ENCODE results near the gene GPR17.

Gene GPR17

DNA sequence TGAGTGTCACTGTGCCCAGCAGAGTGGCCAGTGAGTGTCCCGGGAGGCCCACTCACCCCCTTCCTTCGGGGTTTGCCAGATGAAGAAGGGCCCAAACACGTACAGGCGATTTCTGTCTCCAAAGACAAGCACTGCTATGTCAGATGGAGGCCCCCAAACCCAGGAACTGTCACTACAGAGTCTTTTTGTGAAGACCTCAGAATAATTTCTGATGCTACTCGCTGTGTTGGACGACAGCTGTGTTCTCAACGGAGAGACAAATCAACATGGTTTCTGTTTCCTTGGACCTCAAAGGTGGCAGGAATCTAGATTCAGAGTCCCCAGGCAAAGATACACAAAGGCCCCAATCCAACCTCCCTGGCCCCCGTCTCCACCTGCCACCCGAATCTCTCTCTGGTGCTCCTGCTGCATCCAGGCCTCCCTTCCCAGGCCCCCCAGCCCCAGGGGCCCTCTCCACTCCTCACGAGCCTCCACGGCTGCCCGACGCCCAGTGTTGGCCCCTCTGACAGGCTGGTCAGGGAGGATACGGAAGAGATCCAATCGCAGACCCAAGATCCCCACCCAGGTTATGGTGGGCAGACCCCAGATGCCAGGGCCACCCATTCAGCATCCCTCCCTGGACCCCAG, 2.4 kb upstream of the GPR17 start:
- DNase-seq, result no peak

DNA sequence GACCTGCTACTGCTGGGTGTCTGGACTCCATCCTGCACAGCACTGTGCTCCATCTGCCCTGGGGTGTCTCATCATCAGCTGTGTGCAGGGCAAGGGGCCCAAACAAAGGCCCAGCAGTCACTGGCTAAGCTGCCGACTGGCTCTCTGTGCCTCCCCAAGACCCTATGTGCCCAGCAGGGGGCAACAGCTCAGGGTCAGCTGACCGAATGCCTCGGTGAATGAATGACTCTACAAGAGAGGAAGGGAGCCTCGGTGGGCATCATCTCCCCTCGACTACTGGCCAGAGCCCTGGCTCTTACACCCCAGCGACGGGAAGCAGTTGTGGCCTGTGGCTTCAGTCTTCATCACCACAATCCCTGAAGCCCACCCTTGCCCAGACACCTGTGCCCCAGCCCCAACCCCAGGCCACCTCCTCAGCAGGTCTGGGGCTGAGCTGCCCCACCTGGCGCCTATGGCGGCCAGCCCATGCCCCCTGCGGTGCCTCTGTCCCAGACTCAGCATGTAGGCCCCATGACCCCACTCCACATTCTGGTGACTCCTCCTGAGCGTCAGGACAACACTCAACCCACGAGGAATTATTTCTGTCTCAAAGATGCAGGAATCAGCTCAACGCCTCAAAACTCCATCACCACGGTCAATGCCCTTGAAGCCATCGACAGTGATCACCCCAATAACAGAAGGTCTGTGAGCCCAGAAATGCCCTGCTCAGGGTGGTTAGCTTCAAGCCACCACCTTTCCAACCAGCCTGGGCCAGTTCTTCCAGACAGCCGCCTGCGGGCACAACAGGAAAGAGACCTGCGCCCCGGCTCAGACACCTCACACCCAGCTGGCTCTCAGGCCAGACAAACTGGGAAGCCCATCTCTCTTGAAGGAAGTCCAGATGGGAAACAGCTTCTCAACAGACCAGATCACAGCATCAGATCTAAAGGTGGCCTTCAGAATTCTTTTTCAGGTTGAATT, 1.6 kb upstream of the GPR17 start:
- no peak for DNase-seq

DNA sequence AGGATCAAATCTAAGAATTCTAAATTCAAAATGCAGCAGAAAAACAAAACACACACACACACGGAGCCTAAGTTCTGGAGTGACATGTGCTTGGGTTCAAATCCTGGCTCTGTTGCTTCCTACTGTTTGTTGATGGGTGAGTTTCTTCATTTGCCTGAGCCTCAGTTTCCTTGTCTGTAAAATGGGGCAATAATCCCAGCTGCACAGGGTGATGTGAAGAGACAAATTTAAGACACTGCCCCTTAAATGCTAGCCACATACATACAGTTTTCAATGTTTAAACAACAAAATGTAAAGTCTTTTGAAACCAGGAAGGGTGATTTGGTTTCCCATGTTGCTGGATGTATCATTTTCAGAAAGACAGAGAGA, 943 bp upstream of the GPR17 start:
- no peak for DNase-seq

DNA sequence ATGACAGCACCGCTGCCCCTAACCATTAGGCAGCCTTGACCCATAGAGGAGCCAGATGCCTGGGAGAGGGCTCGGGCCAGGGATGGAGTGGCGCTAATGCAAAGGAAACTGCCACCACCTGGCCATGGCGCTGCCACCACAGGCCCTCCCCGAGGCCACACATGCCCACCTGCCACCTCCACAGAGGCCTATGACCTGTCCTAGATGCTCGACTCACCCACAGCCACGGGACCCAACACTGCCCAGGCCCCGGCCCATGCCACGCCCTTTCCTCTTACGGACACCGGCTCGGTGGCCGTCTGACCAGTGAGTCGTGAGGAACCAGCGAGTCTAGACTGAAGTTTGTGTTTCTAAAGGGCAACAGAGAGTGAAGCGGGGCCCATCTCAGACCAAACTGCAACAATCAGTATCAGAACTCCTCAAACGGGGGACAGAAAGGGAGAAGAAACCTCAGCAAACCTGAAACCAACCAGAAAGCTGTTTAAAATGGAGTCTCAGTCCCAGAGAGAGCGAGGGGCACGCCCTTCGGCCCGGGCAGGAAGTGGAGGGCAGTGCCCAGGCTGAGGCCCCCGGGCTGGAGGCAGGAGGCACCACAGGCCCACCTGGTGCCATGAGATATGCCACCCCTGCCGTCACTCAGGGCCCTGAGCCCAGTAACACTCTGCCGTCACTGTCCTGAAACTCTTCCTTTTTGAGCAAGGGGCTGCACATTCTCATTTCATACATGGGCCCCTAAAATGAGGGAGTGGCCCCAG, 711 bp downstream of the GPR17 start:
- DNase-seq, result no peak

DNA sequence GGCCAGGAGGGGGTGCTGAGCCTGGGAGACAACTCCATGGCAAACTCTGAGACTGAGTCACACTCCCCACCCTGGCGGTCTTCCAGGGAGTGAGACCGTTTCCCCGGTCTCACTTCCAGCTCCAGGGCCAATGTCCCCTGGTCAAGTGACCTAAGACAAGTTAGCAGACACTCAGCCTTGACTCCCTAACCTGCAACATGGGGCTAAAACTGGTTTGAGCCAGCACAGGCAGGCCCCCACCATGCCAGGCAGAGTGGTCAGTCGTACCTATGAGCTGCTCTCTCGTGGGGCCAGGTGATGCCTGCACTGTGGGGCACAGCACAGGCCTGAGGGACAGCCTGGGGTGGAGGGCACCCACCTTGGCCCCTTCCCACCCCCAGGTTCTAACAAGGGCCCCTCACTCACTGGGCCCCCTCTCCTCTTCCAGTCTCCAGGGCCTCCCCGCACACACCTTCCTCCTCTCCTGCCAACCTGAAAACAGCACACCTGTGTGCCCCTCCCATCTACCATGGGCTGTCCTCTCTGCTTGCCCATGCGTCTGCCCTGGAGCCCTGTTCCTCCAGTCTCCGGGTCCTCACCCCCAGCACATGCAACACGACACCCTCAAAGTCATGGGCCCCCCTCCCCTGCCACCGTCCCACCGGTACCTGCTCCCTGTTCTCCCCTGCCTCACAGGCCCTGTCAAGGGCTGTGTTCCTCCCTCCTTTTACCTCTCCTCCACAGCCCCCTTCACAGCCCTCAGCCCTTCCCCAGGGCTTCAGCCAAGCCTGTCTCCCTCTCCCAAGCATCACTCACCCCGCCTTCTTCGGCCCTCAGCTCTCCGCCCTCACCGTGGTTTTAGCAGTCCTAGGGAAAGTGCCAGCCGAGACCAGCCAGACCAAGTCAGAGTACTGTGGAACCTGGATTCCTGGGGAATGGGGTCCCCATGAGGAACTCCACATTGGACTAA, 1.6 kb downstream of the GPR17 start:
- DNase-seq, result no peak

DNA sequence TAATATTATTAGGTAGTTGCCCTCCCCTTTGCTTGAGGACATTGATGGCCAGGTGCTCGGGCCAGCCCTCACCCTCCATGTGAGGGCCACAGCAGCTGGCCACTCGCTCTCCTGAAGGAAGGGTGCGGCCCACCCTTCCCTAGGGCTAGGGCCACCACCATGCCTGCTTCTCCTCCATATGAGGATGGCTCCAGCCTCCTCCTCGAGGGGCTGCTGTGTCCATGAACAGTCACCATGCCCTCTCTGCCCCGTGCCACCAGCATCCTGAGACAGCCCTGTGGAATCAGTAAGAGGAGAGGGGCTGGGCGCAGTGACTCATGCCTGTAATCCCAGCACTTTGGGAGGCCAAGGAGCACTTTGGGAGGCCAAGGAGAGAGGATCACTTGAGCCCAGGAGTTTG, 2.4 kb downstream of the GPR17 start:
- DNase-seq, result no peak

DNA sequence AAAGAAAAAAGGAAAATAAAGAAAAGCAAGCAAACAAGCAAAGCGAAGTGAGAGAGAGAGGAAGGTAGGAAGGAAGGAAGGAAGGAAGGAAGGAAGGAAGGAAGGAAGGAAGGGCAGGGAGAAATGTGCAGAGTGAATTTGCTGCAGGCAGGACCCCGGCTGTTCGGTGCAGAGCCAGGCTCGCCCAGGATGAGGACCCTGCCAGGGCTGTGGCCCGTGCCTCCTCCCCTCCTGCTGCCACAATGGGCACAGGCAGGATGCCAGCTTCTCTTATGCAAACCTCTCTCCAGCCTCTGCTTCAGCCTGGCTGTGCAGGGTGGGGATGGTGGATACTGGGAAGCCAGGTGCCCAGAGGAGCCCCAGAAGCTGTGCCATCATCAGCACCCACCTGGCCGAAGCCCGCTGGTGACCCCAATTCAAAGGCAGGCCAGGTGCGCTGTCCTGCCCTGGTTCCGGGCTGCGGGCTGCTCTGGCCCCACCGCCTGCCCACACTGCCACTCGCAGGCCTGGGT, 3.2 kb downstream of the GPR17 start:
- DNase-seq, result no peak

DNA sequence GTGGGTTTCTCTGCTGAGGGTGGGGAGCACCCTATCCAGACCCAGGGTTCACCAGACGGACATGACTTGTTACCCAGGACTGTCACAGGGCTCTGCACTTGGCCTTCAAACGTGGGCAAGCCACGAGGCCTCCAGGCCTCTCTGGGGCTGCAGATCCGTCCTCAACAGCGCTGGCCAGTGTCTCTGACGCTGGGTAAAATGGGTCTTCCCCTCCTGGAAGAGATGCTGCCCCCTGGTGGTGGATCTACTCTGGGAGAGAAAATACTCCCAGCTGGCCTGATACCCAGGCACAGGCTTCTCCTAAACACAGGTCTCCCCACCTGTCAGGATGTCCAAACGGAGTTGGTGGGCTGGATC, 3.7 kb downstream of the GPR17 start:
- DNase-seq, result peak; percentile 60

DNA sequence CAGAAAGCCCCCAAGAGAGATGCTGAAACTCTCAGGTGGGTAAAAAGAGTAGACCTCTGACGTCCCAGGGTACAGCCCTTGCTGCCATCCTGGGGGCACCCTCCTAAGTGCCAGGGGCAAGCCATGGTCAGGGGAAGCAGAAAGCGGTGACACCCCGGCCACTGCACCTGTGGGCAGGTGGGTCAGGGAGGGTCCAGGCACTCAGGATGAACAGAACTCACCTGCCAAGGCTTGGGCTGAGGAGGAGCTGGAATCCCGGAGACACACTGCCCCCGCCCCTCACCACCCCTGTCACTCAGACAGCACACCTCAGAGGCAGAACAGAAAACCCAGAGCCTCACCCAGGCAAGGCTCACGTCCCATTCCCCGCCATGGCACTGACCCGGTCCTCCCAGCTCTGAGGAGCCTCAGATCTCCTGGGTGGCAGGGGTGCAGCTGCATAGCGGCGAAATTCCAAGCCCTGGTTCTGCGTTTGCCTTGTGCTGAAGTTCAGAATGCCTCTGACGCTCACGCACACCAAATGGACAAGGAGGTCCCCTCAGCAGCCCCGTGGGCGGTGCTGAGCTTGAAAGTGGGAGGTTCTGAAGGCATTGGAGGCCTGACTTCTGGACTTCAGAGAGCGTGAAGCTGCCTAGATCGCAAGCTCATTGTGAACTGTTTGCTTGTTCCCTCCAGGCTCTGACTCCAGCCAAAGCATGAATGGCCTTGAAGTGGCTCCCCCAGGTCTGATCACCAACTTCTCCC, 4.3 kb downstream of the GPR17 start:
- DNase-seq, result no peak

DNA sequence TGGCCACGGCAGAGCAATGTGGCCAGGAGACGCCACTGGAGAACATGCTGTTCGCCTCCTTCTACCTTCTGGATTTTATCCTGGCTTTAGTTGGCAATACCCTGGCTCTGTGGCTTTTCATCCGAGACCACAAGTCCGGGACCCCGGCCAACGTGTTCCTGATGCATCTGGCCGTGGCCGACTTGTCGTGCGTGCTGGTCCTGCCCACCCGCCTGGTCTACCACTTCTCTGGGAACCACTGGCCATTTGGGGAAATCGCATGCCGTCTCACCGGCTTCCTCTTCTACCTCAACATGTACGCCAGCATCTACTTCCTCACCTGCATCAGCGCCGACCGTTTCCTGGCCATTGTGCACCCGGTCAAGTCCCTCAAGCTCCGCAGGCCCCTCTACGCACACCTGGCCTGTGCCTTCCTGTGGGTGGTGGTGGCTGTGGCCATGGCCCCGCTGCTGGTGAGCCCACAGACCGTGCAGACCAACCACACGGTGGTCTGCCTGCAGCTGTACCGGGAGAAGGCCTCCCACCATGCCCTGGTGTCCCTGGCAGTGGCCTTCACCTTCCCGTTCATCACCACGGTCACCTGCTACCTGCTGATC, 4.9 kb downstream of the GPR17 start:
- no peak for DNase-seq

DNA sequence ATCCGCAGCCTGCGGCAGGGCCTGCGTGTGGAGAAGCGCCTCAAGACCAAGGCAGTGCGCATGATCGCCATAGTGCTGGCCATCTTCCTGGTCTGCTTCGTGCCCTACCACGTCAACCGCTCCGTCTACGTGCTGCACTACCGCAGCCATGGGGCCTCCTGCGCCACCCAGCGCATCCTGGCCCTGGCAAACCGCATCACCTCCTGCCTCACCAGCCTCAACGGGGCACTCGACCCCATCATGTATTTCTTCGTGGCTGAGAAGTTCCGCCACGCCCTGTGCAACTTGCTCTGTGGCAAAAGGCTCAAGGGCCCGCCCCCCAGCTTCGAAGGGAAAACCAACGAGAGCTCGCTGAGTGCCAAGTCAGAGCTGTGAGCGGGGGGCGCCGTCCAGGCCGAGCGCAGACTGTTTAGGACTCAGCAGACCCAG, 5.4 kb downstream of the GPR17 start:
- no peak for DNase-seq

DNA sequence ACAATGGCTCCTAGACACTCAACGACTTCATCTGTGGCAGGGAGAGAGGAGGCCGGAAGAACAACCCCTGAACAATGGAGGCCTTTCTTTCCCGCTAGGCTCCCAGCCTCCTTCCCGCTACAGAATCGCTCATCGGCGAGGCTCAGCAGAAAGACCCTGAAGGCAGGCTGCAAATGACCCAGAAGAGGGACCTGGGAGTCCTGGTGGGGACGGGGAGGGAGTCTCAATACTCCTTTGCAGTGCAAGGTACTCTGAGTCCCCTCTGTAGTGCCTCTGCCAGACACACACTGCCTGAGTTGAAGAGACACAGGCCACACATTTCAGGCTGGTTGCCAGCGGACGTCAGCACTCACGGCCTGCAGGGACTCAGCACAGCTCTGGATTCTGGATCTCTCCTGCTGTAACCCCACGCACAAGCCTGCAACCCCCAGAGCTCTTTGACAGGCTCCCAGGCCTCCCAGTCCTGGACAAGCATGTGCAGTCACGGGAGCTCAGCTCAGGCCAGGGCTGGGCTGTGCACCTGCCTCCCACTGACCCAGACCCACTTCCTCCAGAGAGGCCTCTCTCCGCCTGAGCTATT, 6.1 kb downstream of the GPR17 start:
- DNase-seq, result no peak

DNA sequence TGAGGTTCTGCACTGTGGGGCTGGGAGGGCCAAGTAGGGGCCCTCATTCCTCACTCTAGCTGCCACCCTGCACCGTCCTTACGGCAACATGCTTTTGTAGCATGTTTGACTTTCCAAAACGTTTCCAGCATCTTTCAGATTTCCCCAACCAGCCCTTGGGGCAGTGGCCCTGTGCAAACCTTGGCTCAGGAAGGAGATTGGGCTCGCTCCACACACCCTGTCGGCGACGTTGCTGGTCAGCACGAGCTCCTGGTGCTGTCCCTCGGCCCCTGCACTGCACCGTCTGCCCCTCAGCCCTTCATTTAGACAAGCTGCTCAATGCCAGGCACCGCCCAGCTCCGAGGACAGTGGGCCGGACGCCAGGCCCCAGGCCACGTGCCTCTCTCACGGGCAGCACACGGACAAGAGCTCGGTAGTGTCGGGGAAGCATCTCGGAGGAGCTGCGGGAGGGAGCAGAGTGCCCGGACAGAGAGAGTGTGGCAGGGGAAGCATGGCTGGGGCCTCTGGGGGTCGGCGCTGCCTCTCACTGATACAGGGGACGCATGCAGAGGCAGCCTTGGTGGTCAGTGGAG, 6.9 kb downstream of the GPR17 start:
- no peak for DNase-seq

DNA sequence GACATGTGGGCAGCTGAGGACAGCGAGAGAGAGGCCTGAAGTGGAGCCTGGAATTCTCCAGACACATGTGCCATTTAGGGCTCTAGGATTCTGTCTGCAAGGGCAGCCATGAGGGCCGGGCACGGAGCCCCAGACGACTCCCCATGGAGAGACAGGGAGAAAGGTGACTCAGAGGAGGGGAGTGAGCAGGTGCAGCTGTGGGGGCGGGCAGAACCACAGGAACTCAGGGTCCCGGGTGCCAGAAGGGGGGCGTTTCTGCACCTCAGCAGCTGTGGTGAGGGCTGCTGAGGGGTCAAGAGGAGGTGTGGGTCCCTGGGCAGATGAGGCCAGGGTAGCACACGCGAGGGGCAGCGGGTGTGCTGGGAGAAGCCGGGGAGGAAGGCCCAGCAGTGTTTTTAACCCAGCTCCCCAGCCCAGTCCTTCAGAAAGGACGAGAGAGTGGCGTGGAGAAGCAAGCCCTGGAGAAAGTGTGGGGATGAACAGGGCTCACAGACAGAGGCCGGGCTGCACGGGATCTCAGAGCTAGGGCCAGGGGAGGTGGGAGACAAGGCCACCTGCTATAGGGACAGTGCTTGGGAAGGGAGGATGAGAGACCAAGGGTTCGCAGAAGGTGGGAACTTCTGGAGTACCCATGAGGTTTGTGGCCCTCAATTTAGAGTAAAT, 7.6 kb downstream of the GPR17 start:
- DNase-seq, result no peak

DNA sequence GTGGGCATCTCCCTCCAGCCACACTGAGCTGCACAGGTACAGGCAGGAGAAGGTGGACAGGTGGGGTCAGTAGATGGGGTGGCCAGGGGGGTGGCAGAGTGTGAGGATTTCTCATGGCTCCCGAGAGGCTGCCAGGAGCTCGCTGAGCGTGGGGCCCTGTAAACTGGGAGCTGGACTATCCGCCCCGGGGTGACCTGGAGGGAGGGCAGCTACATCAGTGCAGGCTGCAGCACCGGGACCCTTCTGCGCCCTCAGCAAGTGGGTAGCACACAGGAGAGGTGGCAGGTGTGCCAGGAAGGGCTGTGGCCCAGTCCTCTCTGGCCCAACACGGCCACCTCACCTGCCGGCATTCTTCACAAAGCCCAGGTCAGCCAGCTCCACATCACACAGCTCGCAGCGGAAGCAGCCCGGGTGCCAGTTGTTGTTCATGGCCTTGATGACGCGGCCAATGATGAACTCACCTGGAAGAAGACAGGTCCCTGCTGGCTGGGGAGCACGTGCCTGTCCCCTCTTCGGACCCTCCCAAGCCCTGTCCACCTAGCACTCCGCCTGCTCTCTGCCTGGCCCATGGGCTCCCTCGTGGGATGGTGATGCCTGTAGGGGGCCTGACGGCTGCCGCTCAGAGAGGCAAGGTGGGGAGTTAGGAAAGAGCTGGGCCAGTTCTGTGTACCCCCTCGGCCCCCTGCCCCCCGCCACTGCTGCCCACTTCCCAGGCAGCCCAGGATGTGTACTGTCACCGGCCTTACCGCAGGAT, 8.3 kb downstream of the GPR17 start:
- DNase-seq, result no peak

DNA sequence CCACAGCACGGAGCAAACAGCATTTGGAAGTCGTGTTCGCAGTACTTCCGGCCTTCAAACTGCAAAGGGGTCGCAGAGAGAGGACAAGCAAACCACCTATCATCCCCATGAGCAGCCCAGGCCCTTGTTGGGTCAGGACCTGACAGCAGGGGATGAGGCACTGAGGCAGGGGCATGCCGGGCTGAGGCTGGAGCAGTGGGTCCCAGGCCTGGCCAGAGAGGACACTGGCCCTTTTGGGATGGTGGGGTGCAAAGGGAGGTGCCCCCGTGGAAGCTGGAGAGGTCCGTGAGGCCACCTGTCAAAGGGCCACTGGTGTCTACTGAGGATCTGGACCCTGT, 8.9 kb downstream of the GPR17 start:
- no peak for DNase-seq

DNA sequence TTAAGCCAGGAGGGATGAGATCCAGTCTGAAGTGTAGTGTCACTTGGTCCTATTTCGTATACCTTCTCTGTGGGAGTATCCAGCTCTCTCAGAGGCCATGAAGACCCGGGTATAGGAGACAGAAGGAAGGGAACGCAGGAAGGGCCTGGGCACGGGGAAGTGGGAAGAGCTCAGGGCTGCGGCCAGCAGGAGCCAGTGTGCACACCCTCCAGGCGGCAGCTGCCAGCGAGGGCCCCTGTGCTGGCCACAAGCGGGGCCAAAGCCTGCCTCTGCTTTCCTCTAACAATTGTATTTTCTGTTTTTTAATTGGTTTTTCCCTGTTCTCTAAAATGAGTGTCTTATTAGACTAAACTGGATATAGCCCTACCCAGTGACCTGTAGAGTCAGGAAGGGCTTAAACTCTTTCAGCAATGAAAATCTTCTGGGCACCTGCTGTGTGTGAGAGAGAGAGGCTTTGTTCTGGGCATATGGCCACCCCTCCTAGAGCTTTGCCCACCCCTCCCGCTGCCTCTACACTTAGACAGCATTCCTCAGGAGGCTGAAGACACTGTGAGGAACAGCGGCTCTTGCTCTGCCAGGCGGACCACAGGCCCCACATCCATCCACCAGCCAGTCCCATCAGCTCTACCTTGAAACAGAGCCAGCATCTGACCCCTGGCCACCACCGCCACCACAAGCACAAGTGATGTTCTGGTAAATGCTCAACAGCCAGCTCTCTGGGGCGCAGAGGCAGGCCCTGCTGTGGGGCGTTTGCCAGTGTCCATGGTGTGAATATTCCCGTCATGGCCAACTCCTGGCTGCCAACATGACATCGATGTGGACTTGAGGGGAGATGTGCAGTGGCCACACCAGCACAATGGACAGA, 9.5 kb downstream of the GPR17 start:
- no peak for DNase-seq

DNA sequence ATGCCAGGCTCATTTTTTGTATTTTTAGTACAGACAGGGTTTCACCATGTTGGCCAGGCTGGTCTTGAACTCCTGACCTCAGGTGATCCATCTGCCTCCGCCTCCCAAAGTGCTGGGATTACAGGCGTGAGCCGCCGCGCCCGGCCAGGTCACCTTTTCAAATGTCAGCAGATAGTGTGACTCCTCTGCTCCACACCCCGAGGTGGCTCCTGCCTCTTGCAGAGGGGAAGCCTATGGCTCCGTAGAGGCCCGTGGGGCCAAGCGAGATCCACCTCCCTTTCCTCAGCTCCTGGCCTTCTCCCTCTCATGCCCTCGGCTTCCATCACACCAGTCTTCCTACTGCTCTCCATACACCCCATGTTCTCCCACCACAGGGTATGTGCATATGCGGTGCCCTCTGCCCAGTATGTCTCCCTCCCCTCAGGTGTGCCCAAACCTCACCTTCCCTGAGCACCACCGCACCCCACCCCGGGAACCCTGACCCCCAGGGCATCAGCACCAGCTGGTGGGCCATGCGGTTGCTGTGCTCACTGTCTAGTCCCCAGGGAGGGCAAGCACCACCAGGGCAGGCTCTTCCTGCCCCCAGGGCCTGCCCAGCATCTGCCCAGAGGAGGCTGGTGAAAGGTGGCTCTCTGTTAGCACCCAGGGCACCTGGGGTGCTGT, 10.7 kb downstream of the GPR17 start:
- no peak for DNase-seq

Data from NCI-H1105 (cell line).